HG03521 (cell line): ENCODE data around the gene CLEC11A.
"Not testable (repeated sequence)": the region's sequence is repeated elsewhere in the genome, so short reads cannot be mapped to it uniquely, and the experiment has no call there.

ENCODE experiments used
- ATAC-seq: cut with Tn5 transposase; IDR thresholded peaks from one replicate; pipeline ENCODE4 v1.9.1; 2021; ENCODE audit warnings: mild to moderate bottlenecking, moderate library complexity; ENCODE audit not compliant: unreplicated experiment

CLEC11A gene

DNA sequence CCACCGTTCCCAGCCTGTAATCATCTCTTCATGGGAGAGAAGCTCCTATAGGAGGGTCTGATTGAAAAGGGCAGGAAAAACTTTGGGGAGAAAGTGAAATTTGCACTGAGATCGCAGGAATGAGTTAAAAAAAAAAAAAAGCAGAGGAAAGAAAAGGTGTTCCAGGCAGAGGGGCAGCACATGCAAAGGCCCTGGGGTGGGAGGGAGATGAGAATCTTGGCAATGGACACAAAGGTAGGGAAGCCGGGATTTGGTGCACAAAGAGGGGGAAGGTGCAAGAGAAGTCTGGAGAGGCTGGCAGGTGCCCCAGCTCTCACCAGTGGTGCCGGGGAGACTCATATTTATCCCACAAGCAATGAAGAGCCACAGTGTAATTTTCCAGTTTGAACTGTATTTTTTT is 30.7 kb downstream of the CLEC11A start:
- no peak for ATAC-seq

DNA sequence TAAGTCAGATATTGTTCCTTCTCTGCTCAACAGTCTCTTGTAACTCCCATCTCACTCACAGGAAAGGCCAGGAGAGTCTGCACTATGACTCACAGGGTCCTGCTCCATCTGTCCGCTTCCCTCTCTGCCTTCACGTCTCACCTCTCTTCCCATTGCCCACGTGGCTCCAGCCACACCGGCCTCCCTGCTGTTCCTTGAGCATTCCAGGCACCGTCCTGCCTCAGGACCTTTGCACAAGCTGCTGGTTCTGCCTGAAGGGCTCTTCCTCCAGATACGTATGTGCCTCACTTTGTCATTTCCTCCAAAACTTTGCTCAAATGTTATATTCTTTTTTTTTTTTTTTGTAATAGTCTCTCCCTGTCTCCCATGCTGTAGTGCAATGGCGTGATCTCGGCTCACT is 33.1 kb downstream of the CLEC11A start:
- not testable (repeated sequence) for ATAC-seq

DNA sequence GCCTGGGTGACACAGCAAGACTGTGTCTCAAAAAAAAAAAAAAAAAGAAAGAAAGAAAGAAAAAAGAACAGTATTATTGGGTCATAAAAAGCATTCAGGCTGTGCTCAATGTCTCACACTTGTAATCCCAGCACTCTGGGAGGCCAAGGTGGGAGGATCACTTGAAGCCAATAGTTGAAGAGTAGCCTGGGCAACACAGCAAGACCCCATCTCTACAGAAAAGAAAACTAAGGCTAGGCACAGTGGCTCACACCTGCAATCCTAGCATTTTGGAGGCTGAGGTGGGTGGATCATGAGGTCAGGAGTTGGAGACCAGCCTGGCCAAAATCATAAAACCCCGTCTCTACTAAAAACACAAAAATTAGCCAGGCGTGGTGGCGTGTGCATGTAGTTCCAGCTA is 34.5 kb downstream of the CLEC11A start:
- not testable (repeated sequence) for ATAC-seq

DNA sequence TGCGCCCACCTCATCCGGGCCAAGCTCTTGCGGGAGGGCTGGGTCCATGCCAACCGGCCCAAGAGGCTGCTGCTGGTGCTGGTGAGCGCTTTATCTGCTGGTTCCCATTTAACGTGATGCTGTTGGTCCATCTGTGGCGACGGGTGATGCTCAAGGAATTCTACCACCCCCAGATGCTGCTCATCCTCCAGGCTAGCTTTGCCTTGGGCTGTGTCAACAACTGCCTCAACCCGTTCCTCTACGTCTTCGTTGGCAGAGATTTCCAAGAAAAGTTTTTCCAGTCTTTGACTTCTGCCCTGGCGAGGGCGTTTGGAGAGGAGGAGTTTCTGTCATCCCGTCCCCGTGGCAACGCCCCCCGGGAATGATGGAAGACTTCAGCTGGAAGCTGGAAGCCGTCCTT is 35.9 kb downstream of the CLEC11A start:
- ATAC-seq, result not testable (repeated sequence)

DNA sequence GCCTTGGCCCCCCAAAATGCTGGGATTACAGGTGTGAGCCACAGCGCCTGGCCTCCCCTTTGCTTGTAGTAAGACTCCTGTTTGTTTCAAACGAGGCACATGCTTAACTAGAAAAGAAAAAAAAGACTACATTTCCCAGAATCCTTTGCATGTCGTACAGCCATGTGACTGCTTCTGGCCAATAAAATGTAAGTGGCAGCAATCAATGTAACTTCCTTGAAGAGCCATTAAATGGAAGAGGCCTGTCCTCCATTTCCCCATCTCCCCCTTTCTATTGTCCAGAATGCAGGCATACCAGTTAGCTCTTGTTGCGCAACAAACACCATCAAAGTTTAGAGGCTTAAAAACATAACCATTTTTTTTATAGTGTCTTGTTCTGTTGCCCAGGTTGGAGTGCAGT is 36.7 kb downstream of the CLEC11A start:
- no peak for ATAC-seq

DNA sequence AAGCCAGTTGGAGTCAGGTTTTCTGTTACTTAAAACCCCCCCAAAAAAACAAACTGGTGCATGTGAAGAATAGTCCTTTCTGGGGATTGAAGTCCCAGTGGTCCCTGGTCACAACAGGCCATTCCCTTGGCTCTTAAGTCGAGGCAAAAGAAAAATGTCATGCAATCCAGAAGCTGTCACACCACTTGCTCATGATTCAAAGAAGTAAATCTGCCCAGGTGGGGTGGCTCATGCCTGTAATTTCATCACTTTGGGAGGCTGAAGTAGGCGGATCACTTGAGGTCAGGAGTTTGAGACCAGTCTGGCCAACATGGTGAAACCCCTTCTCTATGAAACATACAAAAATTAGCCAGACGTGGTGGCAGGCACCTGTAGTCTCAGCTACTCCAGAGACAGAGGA is 38.3 kb downstream of the CLEC11A start:
- ATAC-seq, result not testable (repeated sequence)

DNA sequence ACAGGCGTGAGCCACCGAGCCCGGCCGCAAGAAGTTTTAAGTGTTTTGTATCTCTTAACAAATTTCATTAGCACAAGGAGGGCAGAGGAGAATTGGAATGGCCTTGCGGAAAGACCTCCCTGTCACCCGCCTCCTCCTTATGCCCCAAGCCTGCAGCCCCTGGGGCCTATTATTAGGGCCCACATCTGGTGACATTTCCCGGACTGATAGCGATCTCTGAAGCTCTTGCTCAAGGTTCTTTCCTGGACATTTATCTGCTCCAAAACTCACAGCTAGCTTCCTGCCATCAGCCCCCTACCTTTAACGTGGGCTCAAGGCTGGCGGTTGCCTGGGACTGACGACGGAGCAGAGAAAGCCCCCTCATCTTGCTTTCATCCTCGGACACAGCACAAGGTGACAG is 40.4 kb downstream of the CLEC11A start:
- not testable (repeated sequence) for ATAC-seq

DNA sequence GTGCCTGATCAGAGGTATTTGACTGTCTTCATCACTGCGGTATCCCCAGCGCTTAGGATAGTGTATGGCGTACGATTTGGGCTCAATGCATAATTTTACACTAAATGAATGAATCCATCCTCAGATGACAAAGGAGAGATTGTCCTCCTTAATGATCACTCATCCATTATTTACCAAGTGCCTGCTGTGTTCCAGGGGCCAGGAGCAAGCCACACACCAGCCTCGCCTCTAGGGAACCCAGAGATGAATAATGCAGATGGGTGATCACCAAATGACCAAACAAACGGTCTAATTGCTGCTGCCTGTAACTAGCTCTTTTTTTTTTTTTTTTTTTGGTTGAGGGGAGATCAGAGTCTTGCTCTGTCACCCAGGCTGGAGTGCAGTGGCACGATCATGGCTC is 41.2 kb downstream of the CLEC11A start:
- no peak for ATAC-seq

DNA sequence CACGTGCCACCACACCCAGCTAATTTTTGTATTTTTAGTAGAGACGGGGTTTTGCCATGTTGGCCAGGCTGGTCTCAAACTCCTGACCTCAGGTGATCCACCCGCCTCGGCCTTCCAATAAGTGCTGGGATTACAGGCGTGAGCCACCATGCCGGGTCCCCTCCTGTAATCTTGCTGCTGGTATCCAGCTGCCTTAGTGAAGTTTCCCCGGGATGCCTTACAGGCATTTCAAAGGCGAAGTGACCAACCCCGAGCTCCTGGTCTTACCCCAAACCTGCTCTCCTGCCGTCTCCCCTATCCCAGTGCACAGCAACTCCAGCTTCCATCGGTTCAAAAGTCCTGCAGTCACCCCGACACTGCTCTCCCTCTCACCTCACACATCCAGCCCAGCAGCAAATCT is 43.6 kb downstream of the CLEC11A start:
- not testable (repeated sequence) for ATAC-seq

DNA sequence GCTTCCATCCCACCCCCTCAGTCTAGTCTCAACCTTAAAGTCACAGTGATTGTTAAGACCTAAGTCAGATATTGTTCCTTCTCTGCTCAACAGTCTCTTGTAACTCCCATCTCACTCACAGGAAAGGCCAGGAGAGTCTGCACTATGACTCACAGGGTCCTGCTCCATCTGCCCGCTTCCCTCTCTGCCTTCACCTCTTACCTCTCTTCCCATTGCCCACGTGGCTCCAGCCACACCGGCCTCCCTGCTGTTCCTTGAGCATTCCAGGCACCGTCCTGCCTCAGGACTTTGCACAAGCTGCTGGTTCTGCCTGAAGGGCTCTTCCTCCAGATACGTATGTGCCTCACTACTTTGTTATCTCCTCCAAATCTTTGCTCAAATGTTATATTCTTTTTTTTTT is 44.1 kb downstream of the CLEC11A start:
- not testable (repeated sequence) for ATAC-seq

DNA sequence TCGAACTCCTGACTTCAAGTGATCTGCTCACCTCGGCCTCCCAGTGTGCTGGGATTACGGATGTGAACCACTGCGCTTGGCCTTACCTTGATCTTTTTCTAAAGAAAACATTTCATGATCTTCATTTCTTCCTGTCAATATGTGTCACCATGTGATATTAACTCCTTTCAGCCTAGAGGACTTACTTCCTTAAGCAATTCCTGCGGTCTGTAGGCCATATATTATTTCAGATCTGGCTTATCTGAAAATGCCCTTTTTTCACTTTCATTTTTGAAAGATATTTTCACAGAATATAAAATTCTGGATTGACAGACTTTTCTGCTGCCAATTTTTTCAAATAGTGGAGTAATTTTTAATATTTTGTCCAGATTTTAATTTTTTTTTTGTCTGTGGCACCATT is 45.1 kb downstream of the CLEC11A start:
- ATAC-seq, result no peak

DNA sequence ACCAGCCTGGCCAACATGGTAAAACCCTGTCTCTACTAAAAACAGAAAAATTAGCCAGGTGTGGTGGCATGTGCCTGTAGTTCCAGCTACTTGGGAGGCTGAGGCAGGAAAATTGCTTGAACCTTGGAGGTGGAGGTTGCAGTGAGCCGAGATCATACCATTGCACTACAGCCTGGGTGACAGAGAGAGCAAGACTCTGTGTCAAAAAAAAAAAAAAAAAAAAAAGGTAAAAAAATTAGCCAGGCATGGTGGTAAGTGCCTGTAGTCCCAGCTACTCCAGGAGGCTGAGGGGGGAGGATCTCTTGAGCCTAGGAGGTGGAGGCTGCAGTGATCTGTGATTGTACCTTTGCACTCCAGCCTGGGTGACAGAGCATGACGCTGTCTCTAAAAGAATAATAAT is 47.0 kb downstream of the CLEC11A start, which contains the start of gene GPR32:
GPR32 (plus strand) TSS at position 301 of the 400 bp plus-strand sequence. CDS start 137 bp downstream, outside the sequence.
- ATAC-seq, result not testable (repeated sequence)

DNA sequence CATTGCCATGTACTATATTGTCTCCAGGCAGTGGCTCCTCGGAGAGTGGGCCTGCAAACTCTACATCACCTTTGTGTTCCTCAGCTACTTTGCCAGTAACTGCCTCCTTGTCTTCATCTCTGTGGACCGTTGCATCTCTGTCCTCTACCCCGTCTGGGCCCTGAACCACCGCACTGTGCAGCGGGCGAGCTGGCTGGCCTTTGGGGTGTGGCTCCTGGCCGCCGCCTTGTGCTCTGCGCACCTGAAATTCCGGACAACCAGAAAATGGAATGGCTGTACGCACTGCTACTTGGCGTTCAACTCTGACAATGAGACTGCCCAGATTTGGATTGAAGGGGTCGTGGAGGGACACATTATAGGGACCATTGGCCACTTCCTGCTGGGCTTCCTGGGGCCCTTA is 47.7 kb downstream of the CLEC11A start:
- ATAC-seq, result no peak

DNA sequence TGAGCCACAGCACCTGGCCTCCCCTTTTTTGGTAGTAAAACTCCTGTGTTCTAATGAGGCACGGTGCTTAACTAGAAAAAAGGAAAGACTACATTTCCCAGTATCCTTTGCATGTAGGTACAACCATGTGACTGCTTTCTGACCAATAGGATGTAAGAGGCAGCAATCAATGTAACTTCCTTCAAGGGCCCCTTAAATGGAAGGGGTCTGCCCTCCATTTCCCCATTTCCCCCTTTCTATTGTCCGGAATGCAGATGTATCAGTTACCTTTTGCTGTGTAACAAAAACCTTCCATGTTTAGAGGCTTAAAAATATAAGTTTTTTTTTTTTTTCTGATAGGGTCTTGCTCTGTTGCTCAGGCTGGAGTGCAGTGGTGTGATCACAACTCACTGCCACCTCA is 49.3 kb downstream of the CLEC11A start:
- no peak for ATAC-seq

DNA sequence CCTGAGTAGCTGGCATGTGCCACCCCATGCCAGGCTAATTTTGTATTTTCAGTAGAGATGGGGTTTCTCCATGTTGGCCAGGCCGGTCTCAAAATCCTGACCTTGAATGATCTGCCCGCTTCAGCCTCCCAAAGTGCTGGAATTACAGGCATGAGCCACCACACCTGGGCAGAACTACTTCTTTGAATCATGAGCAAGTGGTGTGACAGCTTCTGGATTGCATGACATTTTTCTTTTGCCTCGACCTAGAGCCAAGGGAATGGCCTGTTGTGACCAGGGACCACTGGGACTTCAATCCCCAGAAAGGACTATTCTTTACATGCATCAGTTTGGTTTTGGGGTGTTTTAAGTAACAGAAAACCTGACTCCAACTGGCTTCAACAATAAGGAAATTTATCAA is 49.7 kb downstream of the CLEC11A start:
- ATAC-seq, result not testable (repeated sequence)

DNA sequence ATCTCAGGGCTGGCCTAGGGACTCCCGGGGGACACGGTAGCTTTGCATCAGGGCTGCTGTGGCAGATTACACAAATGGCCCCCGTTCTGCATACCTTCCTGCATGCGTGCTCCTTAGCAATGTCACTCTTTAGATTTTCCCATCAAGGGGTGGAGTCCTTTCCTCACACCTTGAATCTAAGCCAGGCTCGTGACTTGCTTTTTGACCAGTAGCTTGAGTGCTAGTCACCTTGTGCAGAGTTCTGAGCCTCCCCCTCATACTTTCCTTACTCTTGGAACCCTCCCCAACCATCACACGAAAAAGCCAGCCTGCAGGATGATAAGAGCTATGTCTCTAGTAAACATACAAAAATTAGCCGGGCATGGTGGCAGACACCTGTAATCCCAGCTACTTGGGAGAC is 50.3 kb downstream of the CLEC11A start:
- not testable (repeated sequence) for ATAC-seq
